Left ventricle myocardium inferior (tissue), 1 donor: ENCODE measurements around the gene CHRNA3. TPM values are rescaled to one million over a fixed set of nuclear protein-coding genes. Genes with fewer than 3 reads are reported as not detected.

Experiments used
- DNase-seq: peaks from one replicate; pipeline ENCODE4 v3.0.0-alpha.2; 2020
- H3K27ac ChIP-seq: fragments of 200-600 bp; replicated peaks from 2 replicates; pipeline ENCODE4 v1.8.0; 2021
- H3K27me3 ChIP-seq: fragments of 200-600 bp; 2 replicates; pipeline ENCODE4 v1.8.0; 2021; ENCODE audit warnings: low read depth
- H3K36me3 ChIP-seq: fragments of 200-600 bp; 2 replicates; pipeline ENCODE4 v1.8.0; 2021
- H3K4me1 ChIP-seq: fragments of 200-600 bp; 2 replicates; pipeline ENCODE4 v1.8.0; 2021
- H3K4me3 ChIP-seq: fragments of 200-600 bp; 2 replicates; pipeline ENCODE4 v1.8.0; 2021; ENCODE audit warnings: mild to moderate bottlenecking, moderate library complexity
- H3K9me3 ChIP-seq: fragments of 200-600 bp; replicated peaks from 2 replicates; pipeline ENCODE4 v1.8.0; 2021
- CTCF ChIP-seq: fragments of 200-600 bp; IDR thresholded peaks from 2 replicates; pipeline ENCODE4 v1.8.0; 2021; ENCODE audit warnings: antibody characterized with exemption, mild to moderate bottlenecking, borderline replicate concordance
- intact Hi-C: fragments of 100-400 bp; cut with micrococcal nuclease; formaldehyde crosslinking; loops from one replicate; pipeline ENCODE4 v1.11.0; 2022
- total RNA-seq: library from RNA; stranded (reverse); fragmentation: NEBNext Ultra II Directional; extraction: Animal tissue kit (Norgen Biotek cat#: 25700); gene quantifications from one replicate; pipeline ENCODE4 v1.2.1, GENCODE V29; 2021
- donor health status: DM: no; HTN: yes; CAD: no; lungs with severe emphysema.

The CHRNA3 gene
- total RNA-seq, 1 donor from 2014 or later: 0.25 TPM

DNA sequence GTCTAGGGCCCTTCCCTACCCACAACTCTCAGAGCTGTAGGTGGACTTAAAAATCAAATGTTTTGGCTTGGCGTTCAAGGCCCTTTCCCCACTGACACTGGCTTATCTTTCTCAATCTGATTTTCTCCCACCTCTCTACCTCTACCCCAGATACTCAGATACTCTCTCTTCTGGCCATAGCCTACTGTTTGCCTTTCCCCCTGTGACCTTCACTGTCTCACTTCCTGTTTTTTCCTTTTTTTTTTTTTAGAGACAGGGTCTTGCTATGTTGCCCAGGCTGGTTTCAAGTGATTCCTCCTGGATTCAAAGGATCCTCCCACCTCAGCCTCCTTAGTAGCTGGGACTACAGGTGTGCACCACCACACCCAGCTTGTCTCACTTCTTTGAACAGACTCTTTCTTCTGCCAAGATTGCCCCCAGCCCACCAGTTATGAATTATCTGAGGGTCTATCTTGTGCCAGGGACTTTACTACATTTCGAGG lies 15.6 kb upstream of the CHRNA3 start:
- H3K27me3 ChIP-seq: peaks cover 36% of the 10 kb centered on the region
- no peak for TF ChIP-seq CTCF
- H3K27ac ChIP-seq: no peak overlapping the region
- peaks cover 11% of the 10 kb centered on the region for H3K4me1 ChIP-seq
- no peak for DNase-seq
- no peaks in the 10 kb centered on the region for H3K36me3 ChIP-seq
- intact Hi-C loops: no loop called here
- peaks cover 15% of the 10 kb centered on the region for H3K9me3 ChIP-seq
- H3K4me3 ChIP-seq: no peak overlapping the region

DNA sequence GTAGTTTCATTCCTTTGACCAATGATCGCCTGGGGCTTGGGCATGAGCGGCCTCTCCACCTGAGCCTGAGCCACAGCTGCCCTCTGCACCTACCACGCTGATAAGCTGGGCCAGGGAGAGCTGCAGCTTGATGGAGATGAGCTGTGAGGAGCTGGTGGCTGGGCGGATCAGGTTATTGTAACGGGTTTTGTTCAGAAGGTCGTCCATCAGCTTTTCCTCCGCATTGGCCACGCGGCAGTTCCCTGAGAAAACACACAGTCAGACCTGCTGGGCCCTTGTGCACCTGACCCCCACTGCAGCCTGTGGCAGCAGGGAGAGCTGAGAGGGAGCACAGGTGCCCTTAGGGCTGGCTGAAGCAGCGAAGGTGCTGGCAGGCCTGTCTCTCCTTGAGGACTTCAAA lies 14.6 kb upstream of the CHRNA3 start:
- no peak for TF ChIP-seq CTCF
- Histone ChIP-seq H3K36me3 (no peaks in the 10 kb centered on the region), H3K4me3 (no peak overlapping the region), H3K27me3 (peaks cover 26% of the 10 kb centered on the region), H3K27ac (no peak overlapping the region), H3K4me1 (peaks cover under 1% of the 10 kb centered on the region), H3K9me3 (peaks cover 15% of the 10 kb centered on the region)
- intact Hi-C loops: no loop called here
- no peak for DNase-seq

DNA sequence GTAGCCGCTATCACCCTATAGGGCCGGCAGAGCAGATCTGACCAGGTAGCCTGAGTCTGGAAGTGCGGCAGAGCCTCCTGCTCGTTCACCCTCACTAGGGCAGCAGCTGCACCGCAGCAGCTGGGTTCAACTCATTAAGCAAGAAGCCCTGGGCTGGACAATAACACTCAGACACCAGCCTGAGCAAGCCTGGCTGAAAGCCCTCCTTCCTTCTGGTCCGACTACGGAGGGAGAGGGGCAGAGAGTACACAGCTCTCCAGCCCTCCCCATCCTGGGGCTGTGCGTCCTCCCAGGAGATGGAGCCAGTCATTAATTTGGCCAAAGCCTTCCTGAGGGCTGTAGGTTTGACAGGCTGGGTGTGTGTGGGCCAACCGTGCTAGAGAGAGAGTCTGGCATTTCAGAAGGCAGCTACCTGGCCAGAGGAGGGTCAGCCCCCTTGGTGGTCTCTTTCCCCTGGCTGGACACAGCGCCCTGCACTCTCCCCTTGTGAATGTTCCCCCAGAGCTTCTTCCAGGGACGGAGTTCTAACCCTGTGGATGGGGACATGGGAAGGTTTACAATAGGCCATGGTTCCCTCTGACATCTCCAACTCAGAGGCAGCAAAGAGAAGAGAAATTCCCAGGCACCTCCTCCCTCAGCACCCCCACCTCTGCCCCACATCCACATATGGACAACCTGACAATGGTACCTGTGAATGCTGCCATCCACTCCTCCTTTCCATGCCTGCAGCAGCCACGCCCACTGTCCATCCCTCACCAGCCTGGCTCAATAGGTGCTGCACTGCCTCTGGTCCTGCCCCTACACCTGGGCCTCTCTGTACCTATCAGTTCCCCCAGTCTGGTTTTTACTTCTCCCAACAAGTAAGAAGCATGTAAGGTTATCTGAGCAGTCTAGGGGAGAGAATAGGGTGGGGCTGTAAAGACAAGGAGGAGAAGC lies 13.7 kb upstream of the CHRNA3 start:
- Histone ChIP-seq H3K36me3 (no peaks in the 10 kb centered on the region), H3K27me3 (peaks cover 21% of the 10 kb centered on the region), H3K4me1 (no peaks in the 10 kb centered on the region), H3K9me3 (peaks cover 15% of the 10 kb centered on the region), H3K4me3 (no peak overlapping the region), H3K27ac (no peak overlapping the region)
- intact Hi-C loops: no loop called here
- no peak for DNase-seq
- TF ChIP-seq CTCF: no peak

- intact Hi-C loops: no loop called here
- H3K4me3 ChIP-seq: no peak overlapping the region
- no peaks in the 10 kb centered on the region for H3K4me1 ChIP-seq
- no peak for TF ChIP-seq CTCF
- H3K27me3 ChIP-seq: peaks cover 24% of the 10 kb centered on the region
- H3K36me3 ChIP-seq: no peaks in the 10 kb centered on the region
- H3K27ac ChIP-seq: no peak overlapping the region
- no peak for DNase-seq
- peaks cover 15% of the 10 kb centered on the region for H3K9me3 ChIP-seq
Observed at GRCh38 chr15:78633348-78633747, 12.6 kb upstream of the CHRNA3 start.

GRCh38 chr15:78630886-78631633 lies 10.3 kb upstream of the CHRNA3 start:
- H3K36me3 ChIP-seq: no peaks in the 10 kb centered on the region
- H3K27me3 ChIP-seq: peaks cover 33% of the 10 kb centered on the region
- no peak overlapping the region for H3K4me3 ChIP-seq
- H3K27ac ChIP-seq: no peak overlapping the region
- intact Hi-C loops: no loop called here
- H3K9me3 ChIP-seq: peaks cover 15% of the 10 kb centered on the region
- TF ChIP-seq CTCF: no peak
- H3K4me1 ChIP-seq: no peaks in the 10 kb centered on the region
- no peak for DNase-seq
